ENCODE results near the gene CTNNA2.

CTNNA2 gene

GRCh38 chr2:79713131-79713785 lies 200.4 kb downstream of the CTNNA2 start:
- DNase-seq (ENCODE audit: low read depth), result no peak

- no peak for DNase-seq (ENCODE audit: low read depth)
These were observed 201.4 kb downstream of the CTNNA2 start for GRCh38 chr2:79714283-79714682.

GRCh38 chr2:79715338-79715737 lies 202.5 kb downstream of the CTNNA2 start:
- DNase-seq (ENCODE audit: low read depth), result no peak

- DNase-seq (ENCODE audit: low read depth), result no peak
These were observed 203.4 kb downstream of the CTNNA2 start for GRCh38 chr2:79716266-79716665.

GRCh38 chr2:79717364-79718007 lies 204.6 kb downstream of the CTNNA2 start:
- DNase-seq (ENCODE audit: low read depth), result no peak

GRCh38 chr2:79721061-79721460 lies 208.2 kb downstream of the CTNNA2 start:
- no peak for DNase-seq (ENCODE audit: low read depth)

- DNase-seq (ENCODE audit: low read depth), result no peak
These were observed 209.1 kb downstream of the CTNNA2 start for GRCh38 chr2:79721966-79722365.

- DNase-seq (ENCODE audit: low read depth), result no peak
These were observed 211.0 kb downstream of the CTNNA2 start for GRCh38 chr2:79723830-79724229.

GRCh38 chr2:79729532-79729931 lies 216.7 kb downstream of the CTNNA2 start:
- no peak for DNase-seq (ENCODE audit: low read depth)

GRCh38 chr2:79734518-79734917 lies 221.7 kb downstream of the CTNNA2 start:
- DNase-seq (ENCODE audit: low read depth), result no peak

- no peak for DNase-seq (ENCODE audit: low read depth)
These were observed 228.1 kb downstream of the CTNNA2 start for GRCh38 chr2:79740879-79741443.

- DNase-seq (ENCODE audit: low read depth), result no peak
These were observed 237.5 kb downstream of the CTNNA2 start for GRCh38 chr2:79750321-79750720.

GRCh38 chr2:79757526-79757925 lies 244.7 kb downstream of the CTNNA2 start:
- no peak for DNase-seq (ENCODE audit: low read depth)

- no peak for DNase-seq (ENCODE audit: low read depth)
These were observed 245.2 kb downstream of the CTNNA2 start for GRCh38 chr2:79758042-79758441.

GRCh38 chr2:79758749-79759282 lies 246.0 kb downstream of the CTNNA2 start:
- DNase-seq (ENCODE audit: low read depth), result no peak

GRCh38 chr2:79770926-79771325 lies 258.1 kb downstream of the CTNNA2 start:
- DNase-seq (ENCODE audit: low read depth), result no peak

GRCh38 chr2:79771493-79771892 lies 258.6 kb downstream of the CTNNA2 start:
- no peak for DNase-seq (ENCODE audit: low read depth)

- no peak for DNase-seq (ENCODE audit: low read depth)
These were observed 261.2 kb downstream of the CTNNA2 start for GRCh38 chr2:79774016-79774415.

GRCh38 chr2:79776461-79776860 lies 263.6 kb downstream of the CTNNA2 start:
- no peak for DNase-seq (ENCODE audit: low read depth)

GRCh38 chr2:79780781-79781180 lies 267.9 kb downstream of the CTNNA2 start:
- no peak for DNase-seq (ENCODE audit: low read depth)

- DNase-seq (ENCODE audit: low read depth), result no peak
These were observed 270.0 kb downstream of the CTNNA2 start for GRCh38 chr2:79782576-79783452.

- DNase-seq (ENCODE audit: low read depth), result no peak
These were observed 276.3 kb downstream of the CTNNA2 start for GRCh38 chr2:79788952-79789651.

All from stimulated activated CD8-positive, alpha-beta memory T cell treated with anti-CD3 and anti-CD28 coated beads, Interleukin-15, amount 100 ng/mL, for 1 hour (primary cell).